ENCODE measurements around the gene SPATC1L.

DNA sequence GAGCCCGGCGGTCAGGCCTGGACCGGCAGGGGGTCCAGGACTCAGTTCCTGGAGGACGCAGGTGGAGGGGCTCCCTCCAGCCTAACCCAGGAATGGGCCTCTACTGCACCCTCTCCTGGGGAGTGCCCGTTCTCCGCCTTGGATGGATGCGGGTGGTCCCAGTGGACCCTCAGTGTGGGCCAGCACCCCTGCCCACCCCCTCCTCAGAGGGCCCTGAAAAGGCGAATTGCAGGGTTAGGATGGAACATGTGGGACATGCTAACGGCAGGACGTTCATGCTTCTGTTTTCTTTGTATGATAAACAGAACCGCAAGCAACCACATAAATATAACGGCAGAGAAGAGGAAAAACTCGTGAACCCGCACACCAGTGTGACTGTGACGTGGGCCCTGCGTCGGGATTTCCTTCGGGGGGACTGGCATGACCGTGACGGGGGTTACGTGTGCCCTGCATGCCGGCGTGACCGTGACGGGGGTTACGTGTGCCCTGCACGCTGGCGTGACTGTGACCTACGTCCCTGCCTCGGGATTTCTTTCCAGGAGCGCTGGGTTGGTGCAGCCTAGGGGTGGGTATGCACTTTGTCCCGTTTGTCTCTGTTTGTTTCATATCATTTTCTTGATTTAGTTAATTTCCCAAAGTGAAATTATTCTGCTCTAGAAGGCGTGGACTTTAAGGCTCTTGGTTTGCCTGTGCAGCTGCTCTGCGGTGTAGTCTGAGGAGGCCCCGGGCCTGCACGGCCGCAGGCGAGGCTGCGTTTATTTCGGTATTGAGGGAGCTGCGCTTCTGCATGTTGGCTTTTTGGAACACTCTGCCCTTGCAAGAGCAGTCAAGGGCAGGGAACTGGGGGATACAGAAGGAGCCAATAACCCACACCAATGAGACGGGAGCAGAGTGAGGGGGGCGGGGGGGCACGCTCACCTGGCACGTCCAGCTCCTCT lies 32.0 kb downstream of the SPATC1L start:
- TF ChIP-seq POLR2A (IDR thresholded peaks at IDR 0.05; ENCODE audit: low read depth, low read length) (no peak), JUN (IDR thresholded peaks at IDR 0.05; ENCODE audit: borderline replicate concordance, insufficient read depth, insufficient read length, low read depth) (no peak), EZH2 (IDR thresholded peaks at IDR 0.05; ENCODE audit: borderline replicate concordance, low read depth, low read length, severe bottlenecking) (no peak), GATA2 (IDR thresholded peaks at IDR 0.05; ENCODE audit: insufficient read depth, insufficient read length, low read depth, low read length) (no peak), POLR2AphosphoS5 (IDR thresholded peaks at IDR 0.05; ENCODE audit: insufficient read depth, low read depth, low read length) (no peak), MYC (IDR thresholded peaks at IDR 0.05; ENCODE audit: low read depth, low read length) (no peak), MAX (IDR thresholded peaks at IDR 0.05; ENCODE audit: insufficient read depth, insufficient read length) (no peak), FOS (IDR thresholded peaks at IDR 0.05; ENCODE audit: borderline replicate concordance, insufficient read depth, low read length) (no peak)
- TF ChIP-seq, protein P1, sequence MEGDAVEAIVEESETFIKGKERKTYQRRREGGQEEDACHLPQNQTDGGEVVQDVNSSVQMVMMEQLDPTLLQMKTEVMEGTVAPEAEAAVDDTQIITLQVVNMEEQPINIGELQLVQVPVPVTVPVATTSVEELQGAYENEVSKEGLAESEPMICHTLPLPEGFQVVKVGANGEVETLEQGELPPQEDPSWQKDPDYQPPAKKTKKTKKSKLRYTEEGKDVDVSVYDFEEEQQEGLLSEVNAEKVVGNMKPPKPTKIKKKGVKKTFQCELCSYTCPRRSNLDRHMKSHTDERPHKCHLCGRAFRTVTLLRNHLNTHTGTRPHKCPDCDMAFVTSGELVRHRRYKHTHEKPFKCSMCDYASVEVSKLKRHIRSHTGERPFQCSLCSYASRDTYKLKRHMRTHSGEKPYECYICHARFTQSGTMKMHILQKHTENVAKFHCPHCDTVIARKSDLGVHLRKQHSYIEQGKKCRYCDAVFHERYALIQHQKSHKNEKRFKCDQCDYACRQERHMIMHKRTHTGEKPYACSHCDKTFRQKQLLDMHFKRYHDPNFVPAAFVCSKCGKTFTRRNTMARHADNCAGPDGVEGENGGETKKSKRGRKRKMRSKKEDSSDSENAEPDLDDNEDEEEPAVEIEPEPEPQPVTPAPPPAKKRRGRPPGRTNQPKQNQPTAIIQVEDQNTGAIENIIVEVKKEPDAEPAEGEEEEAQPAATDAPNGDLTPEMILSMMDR (IDR thresholded peaks at IDR 0.05; ENCODE audit: extremely low read depth in 1 of 2, insufficient read depth in 1 of 2, low read depth in 1 of 2, low read length in 2 of 2) = no peak
